Measurements from ENCODE around the gene PTPN3. TPM values are rescaled to one million over a fixed set of nuclear protein-coding genes. Genes with fewer than 3 reads are reported as not detected.
"Not testable (repeated sequence)": the region's sequence is repeated elsewhere in the genome, so short reads cannot be mapped to it uniquely, and the experiment has no call there.

The PTPN3 gene
- polyA plus RNA-seq, 4 donors, result 15.3 to 43.5 (median 34.0) TPM

DNA sequence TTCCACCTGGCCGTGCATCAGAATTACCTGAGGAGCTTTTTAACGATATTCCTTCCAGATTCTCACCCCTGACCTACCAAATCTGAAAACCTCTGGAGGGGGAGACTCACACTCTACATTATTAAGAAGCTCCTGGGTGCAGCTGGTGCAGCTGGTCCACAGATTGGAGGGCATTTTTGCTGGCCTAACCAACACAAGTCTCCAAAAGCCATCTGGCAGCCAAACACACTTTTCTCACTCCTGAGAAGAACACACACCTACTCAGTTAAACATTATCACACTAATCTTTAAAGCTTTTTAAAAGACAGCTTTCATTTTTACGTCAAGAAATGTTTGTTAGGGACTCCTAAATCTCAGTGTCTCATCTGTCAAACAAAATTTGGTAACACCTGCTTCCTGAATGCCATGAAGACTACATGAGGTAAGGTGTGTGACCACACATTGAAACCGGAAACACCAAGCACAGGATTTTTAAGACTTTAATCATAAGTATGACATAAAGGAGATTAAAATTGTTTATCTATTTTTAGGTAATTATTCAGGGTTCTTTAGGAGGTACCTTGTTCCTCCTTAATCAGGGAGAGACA is 14.2 kb upstream of the PTPN3 start:
- no peak for FAIRE-seq
- DNase-seq, result no peak
- Histone ChIP-seq H3K4me1 (ENCODE audit: control insufficient read depth in 3 of 3, insufficient read depth in 2 of 3, low read depth in 1 of 3, low read length in 2 of 3) (no peaks in the 10 kb centered on the region), H3K27ac (ENCODE audit: low read depth in 1 of 3, low read length in 2 of 3) (no peak overlapping the region), H3K9me3 (ENCODE audit: control insufficient read depth in 2 of 2, insufficient read depth in 1 of 2, low read depth in 1 of 2, low read length in 1 of 2) (no peaks in the 10 kb centered on the region), H3K4me3 (ENCODE audit: low read depth in 1 of 3, low read length in 3 of 3) (no peak overlapping the region), H3K36me3 (ENCODE audit: control insufficient read depth in 3 of 3, insufficient read depth in 2 of 3, low read depth in 1 of 3, low read length in 3 of 3) (no peaks in the 10 kb centered on the region), H3K27me3 (ENCODE audit: control insufficient read depth in 3 of 3, insufficient read depth in 3 of 3, low read length in 3 of 3) (no peaks in the 10 kb centered on the region)
- WGBS, 3 donors, result 40 to 62% (median 46%) methylated on average over 4 of the region's 4 CpGs

DNA sequence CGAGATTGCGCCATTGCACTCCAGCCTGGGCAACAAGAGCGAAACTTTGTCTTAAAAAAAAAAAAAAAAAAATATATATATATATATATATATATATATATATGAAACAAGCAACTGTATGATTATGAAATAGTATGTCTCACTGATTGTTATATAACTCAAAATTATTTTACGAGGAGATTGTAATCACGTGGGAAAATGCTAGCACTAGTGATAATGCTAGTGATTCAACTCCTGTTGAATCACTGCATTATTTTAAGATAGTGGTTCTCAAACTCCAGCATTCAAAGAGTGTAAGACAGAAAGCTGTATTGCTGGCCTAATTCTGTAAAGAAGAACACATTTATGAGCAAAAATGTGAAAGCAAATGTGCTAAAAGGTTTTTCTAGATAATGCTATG is 12.4 kb upstream of the PTPN3 start:
- WGBS, 3 donors, result 68 to 86% (median 71%) methylated on average over 5 of the region's 5 CpGs
- Histone ChIP-seq H3K36me3 (ENCODE audit: control insufficient read depth in 3 of 3, insufficient read depth in 2 of 3, low read depth in 1 of 3, low read length in 3 of 3) (no peaks in the 10 kb centered on the region), H3K27ac (ENCODE audit: low read depth in 1 of 3, low read length in 2 of 3) (no peak overlapping the region), H3K4me1 (ENCODE audit: control insufficient read depth in 3 of 3, insufficient read depth in 2 of 3, low read depth in 1 of 3, low read length in 2 of 3) (no peaks in the 10 kb centered on the region), H3K4me3 (ENCODE audit: low read depth in 1 of 3, low read length in 3 of 3) (no peak overlapping the region), H3K9me3 (ENCODE audit: control insufficient read depth in 2 of 2, insufficient read depth in 1 of 2, low read depth in 1 of 2, low read length in 1 of 2) (no peaks in the 10 kb centered on the region), H3K27me3 (ENCODE audit: control insufficient read depth in 3 of 3, insufficient read depth in 3 of 3, low read length in 3 of 3) (no peaks in the 10 kb centered on the region)
- no peak for FAIRE-seq
- DNase-seq, result peak in 1 of 2 donors; percentile 16

DNA sequence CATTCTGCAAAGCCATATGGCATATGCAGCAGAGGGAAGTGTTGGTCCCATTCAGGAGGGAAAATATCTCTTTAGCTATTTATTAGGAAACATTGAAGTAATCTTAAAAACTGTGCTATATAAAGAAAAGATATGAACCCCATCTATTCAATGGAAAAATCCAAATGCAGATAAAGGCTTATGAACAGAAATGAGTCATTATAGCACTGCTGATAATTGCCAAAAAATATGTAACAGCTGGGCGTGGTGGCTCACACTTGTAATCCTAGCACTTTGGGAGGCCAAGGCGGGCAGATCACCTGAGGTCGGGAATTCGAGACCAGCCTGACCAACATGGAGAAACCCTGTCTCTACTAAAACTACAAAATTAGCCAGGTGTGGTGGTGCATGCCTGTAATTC is 11.9 kb upstream of the PTPN3 start:
- peak in 1 of 2 donors; percentile 13 for DNase-seq
- H3K4me1 ChIP-seq (ENCODE audit: control insufficient read depth in 3 of 3, insufficient read depth in 2 of 3, low read depth in 1 of 3, low read length in 2 of 3); H3K4me3 ChIP-seq (ENCODE audit: low read depth in 1 of 3, low read length in 3 of 3); FAIRE-seq; H3K9me3 ChIP-seq (ENCODE audit: control insufficient read depth in 2 of 2, insufficient read depth in 1 of 2, low read depth in 1 of 2, low read length in 1 of 2); H3K27ac ChIP-seq (ENCODE audit: low read depth in 1 of 3, low read length in 2 of 3); H3K36me3 ChIP-seq (ENCODE audit: control insufficient read depth in 3 of 3, insufficient read depth in 2 of 3, low read depth in 1 of 3, low read length in 3 of 3); H3K27me3 ChIP-seq (ENCODE audit: control insufficient read depth in 3 of 3, insufficient read depth in 3 of 3, low read length in 3 of 3): not testable (repeated sequence)
- WGBS, 3 donors, result 78 to 79% (median 78%) methylated on average over 4 of the region's 4 CpGs

DNA sequence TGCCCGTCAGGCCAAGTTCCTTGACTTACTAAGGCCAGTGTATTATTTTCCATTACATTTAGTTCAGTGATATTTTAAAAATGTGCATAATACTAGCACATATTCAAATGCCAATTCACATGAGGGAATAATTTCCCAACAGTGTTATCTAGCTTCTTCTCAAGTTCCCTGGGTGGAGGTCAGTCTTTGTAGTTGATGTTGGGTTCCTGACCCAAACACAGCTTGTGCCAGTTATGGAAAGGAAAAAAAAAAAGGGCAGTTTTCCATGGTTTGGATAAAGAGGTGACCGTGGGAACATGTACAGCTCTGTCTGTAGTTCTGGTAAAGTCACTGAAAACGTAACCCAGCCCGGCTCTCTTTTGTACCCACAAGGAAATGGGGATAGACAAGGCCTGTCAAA is 11.5 kb upstream of the PTPN3 start:
- H3K27me3 ChIP-seq (ENCODE audit: control insufficient read depth in 3 of 3, insufficient read depth in 3 of 3, low read length in 3 of 3), result no peaks in the 10 kb centered on the region
- WGBS, 3 donors, result 56 to 67% (median 62%) methylated on average over 4 of the region's 4 CpGs
- DNase-seq (no peak), FAIRE-seq (no peak)
- no peak overlapping the region for H3K4me3 ChIP-seq (ENCODE audit: low read depth in 1 of 3, low read length in 3 of 3)
- H3K27ac ChIP-seq (ENCODE audit: low read depth in 1 of 3, low read length in 2 of 3), result no peak overlapping the region
- no peaks in the 10 kb centered on the region for H3K36me3 ChIP-seq (ENCODE audit: control insufficient read depth in 3 of 3, insufficient read depth in 2 of 3, low read depth in 1 of 3, low read length in 3 of 3)
- H3K9me3 ChIP-seq (ENCODE audit: control insufficient read depth in 2 of 2, insufficient read depth in 1 of 2, low read depth in 1 of 2, low read length in 1 of 2), result no peaks in the 10 kb centered on the region
- H3K4me1 ChIP-seq (ENCODE audit: control insufficient read depth in 3 of 3, insufficient read depth in 2 of 3, low read depth in 1 of 3, low read length in 2 of 3), result no peaks in the 10 kb centered on the region

DNA sequence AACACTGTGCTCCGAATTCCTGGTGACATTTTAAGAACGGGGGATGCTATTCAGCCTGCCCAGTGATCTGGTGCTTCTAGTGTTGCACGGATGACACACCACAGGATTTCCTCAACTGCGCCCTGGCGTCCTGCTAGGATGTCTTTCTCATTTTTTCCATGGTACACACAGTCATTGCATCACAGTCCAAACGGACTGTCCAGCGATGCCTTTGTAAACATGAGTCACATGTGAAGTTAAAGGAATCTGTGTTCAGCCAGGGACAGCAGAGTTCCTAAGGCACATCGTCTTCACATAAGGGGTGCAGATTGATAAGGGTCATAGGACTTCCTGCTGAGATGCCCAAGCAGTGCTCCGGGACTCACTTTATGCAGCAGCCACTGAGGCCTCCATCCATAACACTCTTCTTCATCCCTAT is 9.3 kb upstream of the PTPN3 start:
- no peaks in the 10 kb centered on the region for H3K4me1 ChIP-seq (ENCODE audit: control insufficient read depth in 3 of 3, insufficient read depth in 2 of 3, low read depth in 1 of 3, low read length in 2 of 3)
- 65 to 75% (median 74%) methylated on average over 9 of the region's 9 CpGs for WGBS, 3 donors
- no peak overlapping the region for H3K4me3 ChIP-seq (ENCODE audit: low read depth in 1 of 3, low read length in 3 of 3)
- H3K36me3 ChIP-seq (ENCODE audit: control insufficient read depth in 3 of 3, insufficient read depth in 2 of 3, low read depth in 1 of 3, low read length in 3 of 3), result no peaks in the 10 kb centered on the region
- FAIRE-seq (no peak), DNase-seq (peak in 1 of 2 donors; percentile 70)
- no peaks in the 10 kb centered on the region for H3K9me3 ChIP-seq (ENCODE audit: control insufficient read depth in 2 of 2, insufficient read depth in 1 of 2, low read depth in 1 of 2, low read length in 1 of 2)
- H3K27me3 ChIP-seq (ENCODE audit: control insufficient read depth in 3 of 3, insufficient read depth in 3 of 3, low read length in 3 of 3), result no peaks in the 10 kb centered on the region
- H3K27ac ChIP-seq (ENCODE audit: low read depth in 1 of 3, low read length in 2 of 3), result no peak overlapping the region

DNA sequence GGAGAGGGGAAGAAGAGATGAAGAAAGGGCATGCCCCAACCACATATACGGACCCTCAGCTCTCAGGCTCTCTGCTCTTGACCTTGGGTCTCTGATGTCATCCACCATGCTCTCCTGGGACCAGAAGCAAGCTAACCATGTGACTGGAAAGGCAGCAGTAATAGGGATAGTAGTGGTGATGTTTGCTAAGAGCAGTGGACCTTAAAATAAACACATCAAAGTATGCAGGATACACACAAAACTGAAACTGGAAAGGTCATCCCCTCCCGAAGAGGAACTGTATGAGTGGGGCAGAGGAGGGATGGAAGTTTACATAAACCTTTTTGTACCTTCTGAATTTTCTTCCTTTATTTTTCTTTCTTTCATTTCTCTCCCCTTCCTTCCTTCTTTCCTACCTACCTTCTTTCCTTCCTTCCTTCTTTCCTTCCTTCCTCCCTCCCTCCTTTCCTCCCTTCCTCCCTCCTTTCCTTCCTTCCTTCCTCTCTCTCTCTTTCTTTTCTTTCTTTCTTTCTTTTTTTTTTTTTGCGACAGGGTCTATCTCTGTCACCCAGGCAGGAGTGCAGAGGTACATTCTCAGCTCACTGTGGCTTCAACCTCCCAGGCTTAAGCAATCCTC is 8.1 kb upstream of the PTPN3 start:
- DNase-seq (peak in 1 of 2 donors; percentile 8), FAIRE-seq (no peak)
- no peaks in the 10 kb centered on the region for H3K4me1 ChIP-seq (ENCODE audit: control insufficient read depth in 3 of 3, insufficient read depth in 2 of 3, low read depth in 1 of 3, low read length in 2 of 3)
- H3K4me3 ChIP-seq (ENCODE audit: low read depth in 1 of 3, low read length in 3 of 3), result no peak overlapping the region
- no peaks in the 10 kb centered on the region for H3K27me3 ChIP-seq (ENCODE audit: control insufficient read depth in 3 of 3, insufficient read depth in 3 of 3, low read length in 3 of 3)
- H3K9me3 ChIP-seq (ENCODE audit: control insufficient read depth in 2 of 2, insufficient read depth in 1 of 2, low read depth in 1 of 2, low read length in 1 of 2), result no peaks in the 10 kb centered on the region
- peak overlapping the region in 1 of 3 donors; percentile 53 for H3K27ac ChIP-seq (ENCODE audit: low read depth in 1 of 3, low read length in 2 of 3)
- no peaks in the 10 kb centered on the region for H3K36me3 ChIP-seq (ENCODE audit: control insufficient read depth in 3 of 3, insufficient read depth in 2 of 3, low read depth in 1 of 3, low read length in 3 of 3)
- WGBS, 3 donors, result 40 to 58% (median 44%) methylated on average over 3 of the region's 3 CpGs

DNA sequence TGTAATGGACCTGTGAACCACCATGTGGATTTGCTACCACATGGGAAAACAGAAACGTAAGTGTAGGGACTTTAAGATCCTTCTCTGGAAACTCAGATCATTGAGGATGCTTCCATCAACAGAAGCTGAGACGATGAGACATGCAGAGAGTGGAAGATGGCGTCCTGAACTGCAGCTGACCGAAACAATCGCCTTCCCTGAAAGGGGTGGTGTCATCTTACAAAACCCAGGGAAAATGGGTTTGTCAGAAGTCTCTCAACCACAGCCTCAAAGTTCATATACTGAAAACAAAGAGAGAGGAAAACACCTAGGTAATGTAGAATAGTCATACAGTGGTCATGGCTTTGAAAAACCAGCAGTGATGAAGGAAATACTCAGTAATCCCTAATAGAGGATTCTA is 6.6 kb upstream of the PTPN3 start:
- H3K27me3 ChIP-seq (ENCODE audit: control insufficient read depth in 3 of 3, insufficient read depth in 3 of 3, low read length in 3 of 3), result peaks cover 0 to 2% (median 0%) of the 10 kb centered on the region in 3 donors
- DNase-seq (no peak), FAIRE-seq (no peak)
- WGBS, 3 donors, result 74 to 86% (median 80%) methylated on average over 5 of the region's 5 CpGs
- no peak overlapping the region for H3K4me3 ChIP-seq (ENCODE audit: low read depth in 1 of 3, low read length in 3 of 3)
- no peaks in the 10 kb centered on the region for H3K36me3 ChIP-seq (ENCODE audit: control insufficient read depth in 3 of 3, insufficient read depth in 2 of 3, low read depth in 1 of 3, low read length in 3 of 3)
- no peaks in the 10 kb centered on the region for H3K4me1 ChIP-seq (ENCODE audit: control insufficient read depth in 3 of 3, insufficient read depth in 2 of 3, low read depth in 1 of 3, low read length in 2 of 3)
- H3K27ac ChIP-seq (ENCODE audit: low read depth in 1 of 3, low read length in 2 of 3), result no peak overlapping the region
- H3K9me3 ChIP-seq (ENCODE audit: control insufficient read depth in 2 of 2, insufficient read depth in 1 of 2, low read depth in 1 of 2, low read length in 1 of 2), result no peaks in the 10 kb centered on the region

DNA sequence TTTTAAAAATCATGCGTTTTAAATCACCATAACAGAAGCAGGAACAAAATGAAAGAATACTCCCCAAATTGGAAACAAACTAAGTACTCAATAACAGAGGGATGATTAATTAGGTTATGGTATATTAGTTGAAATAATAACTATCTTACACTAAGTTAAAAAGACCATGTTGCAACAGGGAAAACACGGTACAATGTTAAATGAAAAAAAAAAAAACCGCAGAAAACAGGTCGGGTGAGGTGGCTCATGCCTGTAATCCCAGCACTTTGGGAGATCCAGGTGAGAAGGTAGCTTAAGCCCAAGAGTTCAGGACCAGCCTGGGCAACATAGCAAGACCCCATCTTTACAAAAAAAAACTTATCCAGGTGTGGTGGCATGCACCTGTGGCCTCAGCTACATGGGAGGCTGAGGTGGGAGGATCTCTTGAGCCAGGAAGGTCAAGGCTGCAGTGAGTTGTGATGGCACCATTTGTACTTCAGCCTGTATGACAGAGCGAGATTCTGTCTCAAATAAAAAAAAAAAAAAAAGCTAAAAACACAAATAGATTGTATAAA is 2.4 kb upstream of the PTPN3 start:
- DNase-seq (no peak), FAIRE-seq (no peak)
- Histone ChIP-seq H3K36me3 (ENCODE audit: control insufficient read depth in 3 of 3, insufficient read depth in 2 of 3, low read depth in 1 of 3, low read length in 3 of 3) (peaks cover 0 to under 1% (median 0%) of the 10 kb centered on the region in 3 donors), H3K4me3 (ENCODE audit: low read depth in 1 of 3, low read length in 3 of 3) (peak overlapping the region in 1 of 3 donors; percentile 47), H3K9me3 (ENCODE audit: control insufficient read depth in 2 of 2, insufficient read depth in 1 of 2, low read depth in 1 of 2, low read length in 1 of 2) (no peaks in the 10 kb centered on the region), H3K27me3 (ENCODE audit: control insufficient read depth in 3 of 3, insufficient read depth in 3 of 3, low read length in 3 of 3) (peaks cover 0 to 7% (median 5%) of the 10 kb centered on the region in 3 donors), H3K4me1 (ENCODE audit: control insufficient read depth in 3 of 3, insufficient read depth in 2 of 3, low read depth in 1 of 3, low read length in 2 of 3) (peaks cover 0 to 10% (median 3%) of the 10 kb centered on the region in 3 donors), H3K27ac (ENCODE audit: low read depth in 1 of 3, low read length in 2 of 3) (peak overlapping the region in 1 of 3 donors; percentile 65)
- 47 to 69% (median 60%) methylated on average over 5 of the region's 5 CpGs for WGBS, 3 donors

All from small intestine (tissue), 7 donors.